Activated naive CD8-positive, alpha-beta T cell treated with anti-CD3 and anti-CD28 coated beads, Interleukin-2, amount 50 U/mL, for 24 hours (primary cell): Measurements from ENCODE around the gene PEX1.
"Not testable (repeated sequence)": the region's sequence is repeated elsewhere in the genome, so short reads cannot be mapped to it uniquely, and the experiment has no call there.

ENCODE experiments used
- ATAC-seq: fragments of 150-1000 bp; cut with Tn5 transposase; one replicate; pipeline ENCODE4 v1.10.0; 2021
- DNase-seq: peaks from one replicate; pipeline ENCODE4 v3.0.0; 2021
- H3K27ac Mint-ChIP-seq: one replicate; pipeline ENCODE4 v1.8.0; 2021; ENCODE audit warnings: mild to moderate bottlenecking, mixed read lengths
- H3K27me3 Mint-ChIP-seq: one replicate; pipeline ENCODE4 v1.8.0; 2021; ENCODE audit warnings: mixed read lengths
- H3K36me3 Mint-ChIP-seq: one replicate; pipeline ENCODE4 v1.8.0; 2021; ENCODE audit warnings: low read depth, mixed read lengths
- H3K4me1 Mint-ChIP-seq: one replicate; pipeline ENCODE4 v1.8.0; 2021; ENCODE audit warnings: mixed read lengths
- H3K4me3 Mint-ChIP-seq: one replicate; pipeline ENCODE4 v1.8.0; 2021; ENCODE audit warnings: mild to moderate bottlenecking, moderate library complexity, mixed read lengths
- H3K9me3 Mint-ChIP-seq: one replicate; pipeline ENCODE4 v1.8.0; 2021; ENCODE audit warnings: mixed read lengths

PEX1 gene

GRCh38 chr7:92484226-92484625 lies 44.1 kb downstream of the PEX1 start:
- not testable (repeated sequence) for H3K27ac Mint-ChIP-seq, H3K4me3 Mint-ChIP-seq, ATAC-seq, H3K27me3 Mint-ChIP-seq, H3K36me3 Mint-ChIP-seq, H3K4me1 Mint-ChIP-seq, DNase-seq, H3K9me3 Mint-ChIP-seq

GRCh38 chr7:92483624-92484023 lies 44.7 kb downstream of the PEX1 start:
- not testable (repeated sequence) for H3K4me1 Mint-ChIP-seq, H3K4me3 Mint-ChIP-seq, H3K27me3 Mint-ChIP-seq, H3K36me3 Mint-ChIP-seq, H3K9me3 Mint-ChIP-seq, ATAC-seq, DNase-seq, H3K27ac Mint-ChIP-seq

- H3K4me1 Mint-ChIP-seq, H3K36me3 Mint-ChIP-seq, DNase-seq, H3K27ac Mint-ChIP-seq, H3K27me3 Mint-ChIP-seq, H3K9me3 Mint-ChIP-seq, ATAC-seq, H3K4me3 Mint-ChIP-seq: not testable (repeated sequence)
These were observed 49.2 kb downstream of the PEX1 start for GRCh38 chr7:92479146-92479545.

- H3K4me1 Mint-ChIP-seq, result no peaks in the 10 kb centered on the region
- H3K27ac Mint-ChIP-seq, result no peak overlapping the region
- DNase-seq (no peak), ATAC-seq (no peak)
- H3K4me3 Mint-ChIP-seq, result no peak overlapping the region
- H3K36me3 Mint-ChIP-seq, result no peaks in the 10 kb centered on the region
- H3K9me3 Mint-ChIP-seq, result no peaks in the 10 kb centered on the region
- no peaks in the 10 kb centered on the region for H3K27me3 Mint-ChIP-seq
These were observed 49.6 kb downstream of the PEX1 start for GRCh38 chr7:92478711-92479110.

- Mint-ChIP-seq H3K4me1 (no peaks in the 10 kb centered on the region), H3K9me3 (no peaks in the 10 kb centered on the region), H3K27ac (no peak overlapping the region), H3K36me3 (no peaks in the 10 kb centered on the region), H3K4me3 (no peak overlapping the region), H3K27me3 (no peaks in the 10 kb centered on the region)
- DNase-seq (no peak), ATAC-seq (no peak)
These were observed 50.2 kb downstream of the PEX1 start for GRCh38 chr7:92478095-92478494.

- ATAC-seq, H3K9me3 Mint-ChIP-seq, H3K27ac Mint-ChIP-seq, H3K36me3 Mint-ChIP-seq, H3K4me3 Mint-ChIP-seq, H3K27me3 Mint-ChIP-seq, DNase-seq, H3K4me1 Mint-ChIP-seq: not testable (repeated sequence)
These were observed 50.6 kb downstream of the PEX1 start, which contains the start of gene ERVW-1 for GRCh38 chr7:92477681-92478080. Gene ERVW-1, minus strand, starts transcription at chr7:92477946. Its CDS starts 7,565 bp downstream, at chr7:92470381.

- not testable (repeated sequence) for H3K27me3 Mint-ChIP-seq, H3K4me1 Mint-ChIP-seq, DNase-seq, ATAC-seq, H3K27ac Mint-ChIP-seq, H3K36me3 Mint-ChIP-seq, H3K4me3 Mint-ChIP-seq, H3K9me3 Mint-ChIP-seq
These were observed 52.3 kb downstream of the PEX1 start for GRCh38 chr7:92475851-92476590.

- not testable (repeated sequence) for H3K36me3 Mint-ChIP-seq, DNase-seq, H3K4me3 Mint-ChIP-seq, H3K4me1 Mint-ChIP-seq, H3K9me3 Mint-ChIP-seq, ATAC-seq, H3K27ac Mint-ChIP-seq, H3K27me3 Mint-ChIP-seq
These were observed 53.0 kb downstream of the PEX1 start for GRCh38 chr7:92475261-92475770.

- H3K4me1 Mint-ChIP-seq, H3K36me3 Mint-ChIP-seq, H3K4me3 Mint-ChIP-seq, H3K9me3 Mint-ChIP-seq, DNase-seq, H3K27me3 Mint-ChIP-seq, H3K27ac Mint-ChIP-seq, ATAC-seq: not testable (repeated sequence)
These were observed 54.3 kb downstream of the PEX1 start for GRCh38 chr7:92473989-92474388.

GRCh38 chr7:92468589-92468988 lies 59.7 kb downstream of the PEX1 start:
- not testable (repeated sequence) for H3K27me3 Mint-ChIP-seq, DNase-seq, H3K9me3 Mint-ChIP-seq, ATAC-seq, H3K27ac Mint-ChIP-seq, H3K36me3 Mint-ChIP-seq, H3K4me3 Mint-ChIP-seq, H3K4me1 Mint-ChIP-seq

- DNase-seq (no peak), ATAC-seq (no peak)
- no peaks in the 10 kb centered on the region for H3K27me3 Mint-ChIP-seq
- no peak overlapping the region for H3K27ac Mint-ChIP-seq
- peaks cover 3% of the 10 kb centered on the region for H3K9me3 Mint-ChIP-seq
- no peaks in the 10 kb centered on the region for H3K4me1 Mint-ChIP-seq
- peaks cover 12% of the 10 kb centered on the region for H3K36me3 Mint-ChIP-seq
- H3K4me3 Mint-ChIP-seq, result no peak overlapping the region
These were observed 61.6 kb downstream of the PEX1 start for GRCh38 chr7:92466682-92467081.

- H3K9me3 Mint-ChIP-seq, result peaks cover 3% of the 10 kb centered on the region
- no peak for ATAC-seq
These were observed 63.8 kb downstream of the PEX1 start for GRCh38 chr7:92464515-92464914.

GRCh38 chr7:92462560-92462959 lies 65.8 kb downstream of the PEX1 start:
- ATAC-seq (no peak), DNase-seq (no peak)
- Mint-ChIP-seq H3K4me1 (no peaks in the 10 kb centered on the region), H3K27me3 (no peaks in the 10 kb centered on the region), H3K4me3 (no peak overlapping the region), H3K27ac (no peak overlapping the region), H3K36me3 (peaks cover 11% of the 10 kb centered on the region), H3K9me3 (no peaks in the 10 kb centered on the region)

More at GRCh38 chr7:92464515-92464914, 63.8 kb downstream of the PEX1 start:
- no peak for DNase-seq
- no peak overlapping the region for H3K27ac Mint-ChIP-seq
- peaks cover 12% of the 10 kb centered on the region for H3K36me3 Mint-ChIP-seq
- H3K4me3 Mint-ChIP-seq, result no peak overlapping the region
- H3K4me1 Mint-ChIP-seq, result no peaks in the 10 kb centered on the region
- H3K27me3 Mint-ChIP-seq, result no peaks in the 10 kb centered on the region

GRCh38 chr7:92461027-92462003 lies 67.0 kb downstream of the PEX1 start:
- Mint-ChIP-seq H3K4me1 (no peaks in the 10 kb centered on the region), H3K9me3 (no peaks in the 10 kb centered on the region), H3K4me3 (no peak overlapping the region), H3K36me3 (peaks cover 14% of the 10 kb centered on the region), H3K27ac (no peak overlapping the region), H3K27me3 (no peaks in the 10 kb centered on the region)
- ATAC-seq, result peak; percentile 52
- peak; percentile 10 for DNase-seq

GRCh38 chr7:92460510-92460909 lies 67.8 kb downstream of the PEX1 start:
- ATAC-seq (no peak), DNase-seq (no peak)
- Mint-ChIP-seq H3K4me1 (no peaks in the 10 kb centered on the region), H3K36me3 (peaks cover 20% of the 10 kb centered on the region), H3K4me3 (no peak overlapping the region), H3K27ac (no peak overlapping the region), H3K9me3 (no peaks in the 10 kb centered on the region), H3K27me3 (no peaks in the 10 kb centered on the region)
